GM20431 (cell line): ENCODE measurements around the gene OR2B2.

ENCODE experiments used
- in situ Hi-C: fragments of 300-500 bp; cut with MseI, MboI; formaldehyde crosslinking; loops from one replicate; pipeline ENCODE4 v1.15.0; 2020; ENCODE audit warnings: low sequenced_read_pairs; ENCODE audit not compliant: unreplicated experiment

OR2B2 gene

GRCh38 chr6:27868311-27868710, 43.9 kb downstream of the OR2B2 start:
- in situ Hi-C loops, result loop anchor here (5.0 kb wide), 1 partner anchor 36 kb away; a partner anchor contains a TSS

GRCh38 chr6:27867945-27868300, 44.3 kb downstream of the OR2B2 start:
- in situ Hi-C loops, result loop anchor here (5.0 kb wide), 1 partner anchor 36 kb away; a partner anchor contains a TSS

- in situ Hi-C loops, result loop anchor here (5.0 kb wide), 1 partner anchor 35 kb away; a partner anchor contains a TSS
Observed at GRCh38 chr6:27867051-27867944, 44.9 kb downstream of the OR2B2 start.

- in situ Hi-C loops, result loop anchor here (5.0 kb wide), 1 partner anchor 34 kb away; a partner anchor contains a TSS
Observed at GRCh38 chr6:27866357-27867050, 45.7 kb downstream of the OR2B2 start.

- in situ Hi-C loops, result loop anchor here (5.0 kb wide), 1 partner anchor 34 kb away; a partner anchor contains a TSS
Observed at GRCh38 chr6:27865850-27866356, 46.3 kb downstream of the OR2B2 start.

GRCh38 chr6:27864906-27865849, 47.0 kb downstream of the OR2B2 start:
- in situ Hi-C loops, result loop anchor here (5.0 kb wide), 1 partner anchor 33 kb away; a partner anchor contains a TSS

- in situ Hi-C loops, result no loop called here
Observed at GRCh38 chr6:27863962-27864905, 48.0 kb downstream of the OR2B2 start.

- in situ Hi-C loops, result no loop called here
Observed at GRCh38 chr6:27862396-27863066, 49.7 kb downstream of the OR2B2 start.

GRCh38 chr6:27861861-27862260, 50.3 kb downstream of the OR2B2 start:
- in situ Hi-C loops, result no loop called here

GRCh38 chr6:27861276-27861840, 50.8 kb downstream of the OR2B2 start:
- in situ Hi-C loops, result no loop called here
